IMR-90 (cell line): ENCODE data around the gene CDK6. TPM values are rescaled to one million over a fixed set of nuclear protein-coding genes. Genes with fewer than 3 reads are reported as not detected.

Source experiments
- ATAC-seq: fragments of 200-7000 bp; cut with Tn5 transposase; 2 replicates; pipeline ENCODE4 v1.9.1; 2020; ENCODE audit warnings: low read depth, mild to moderate bottlenecking, moderate library complexity
- BruUV-seq: library from RNA; stranded (reverse); fragments of 400-500 nt; replicated peaks from 2 replicates; lab custom pipeline; 2021; lab: Mats Ljungman, UMichigan
- CTCF ChIA-PET: fragments of 300-600 bp; formaldehyde crosslinking; extraction: SDS; loops from one replicate; lab custom pipeline; 2021; ENCODE audit warnings: antibody characterized with exemption; lab: Yijun Ruan, JAX
- POLR2A ChIA-PET: fragments of 300-600 bp; sonication (Branson Sonifier 250); formaldehyde crosslinking; loops from one replicate; lab custom pipeline; 2022; ENCODE audit warnings: antibody characterized with exemption; ENCODE audit not compliant: unreplicated experiment; lab: Charles Lee
- DNase-seq: peaks from one replicate; pipeline ENCODE4 v3.0.0; 2013
- H2AFZ ChIP-seq: replicated peaks from 2 replicates; pipeline ENCODE3; 2013; ENCODE audit warnings: low read length, mild to moderate bottlenecking; ENCODE audit not compliant: poor library complexity
- H2AK5ac ChIP-seq: 2 replicates; pipeline ENCODE4 v1.6.1; 2013; ENCODE audit warnings: low read depth, low read length, inconsistent platforms
- H2AK9ac ChIP-seq: replicated peaks from 2 replicates; pipeline ENCODE3; 2013; ENCODE audit warnings: mild to moderate bottlenecking, low read depth, low read length, moderate library complexity; ENCODE audit not compliant: poor library complexity
- H2BK120ac ChIP-seq: 2 replicates; pipeline ENCODE4 v1.6.1; 2013; ENCODE audit warnings: low read depth, low read length, inconsistent platforms
- H2BK15ac ChIP-seq: 3 replicates; pipeline ENCODE4 v1.6.1; 2013; ENCODE audit warnings: low read depth, low read length, inconsistent platforms
- H2BK20ac ChIP-seq: 2 replicates; pipeline ENCODE4 v1.6.1; 2013; ENCODE audit warnings: low read depth, mild to moderate bottlenecking, inconsistent platforms, low read length, moderate library complexity
- H2BK5ac ChIP-seq: 2 replicates; pipeline ENCODE4 v1.6.1; 2013; ENCODE audit warnings: mild to moderate bottlenecking, low read depth, low read length, inconsistent platforms; ENCODE audit not compliant: poor library complexity, severe bottlenecking
- H3K14ac ChIP-seq: replicated peaks from 2 replicates; pipeline ENCODE4 v1.6.1; 2013; ENCODE audit warnings: low read depth, low read length, inconsistent platforms
- H3K18ac ChIP-seq: 2 replicates; pipeline ENCODE4 v1.6.1; 2013; ENCODE audit warnings: low read depth, low read length, control low read depth
- H3K23ac ChIP-seq: 2 replicates; pipeline ENCODE4 v1.6.1; 2013; ENCODE audit warnings: low read depth, low read length, inconsistent platforms
- H3K27ac ChIP-seq: 2 replicates; pipeline ENCODE4 v1.5.1; 2013; ENCODE audit warnings: mild to moderate bottlenecking, control low read depth, low read length; ENCODE audit not compliant: insufficient read depth
- H3K27me3 ChIP-seq: 2 replicates; pipeline ENCODE4 v1.6.1; 2013; ENCODE audit warnings: low read length; ENCODE audit not compliant: control insufficient read depth, insufficient read depth
- H3K36me3 ChIP-seq: 2 replicates; pipeline ENCODE4 v1.6.1; 2013; ENCODE audit warnings: low read length, mixed read lengths; ENCODE audit not compliant: control insufficient read depth, insufficient read depth
- H3K4ac ChIP-seq: 2 replicates; pipeline ENCODE4 v1.6.1; 2013; ENCODE audit warnings: low read depth, low read length, inconsistent platforms
- H3K4me1 ChIP-seq: 2 replicates; pipeline ENCODE4 v1.6.1; 2013; ENCODE audit warnings: low read length, mixed read lengths; ENCODE audit not compliant: control insufficient read depth, insufficient read depth
- H3K4me2 ChIP-seq: 2 replicates; pipeline ENCODE4 v1.6.1; 2013; ENCODE audit warnings: low read depth, mild to moderate bottlenecking, control low read depth, low read length, moderate library complexity
- H3K4me3 ChIP-seq: 2 replicates; pipeline ENCODE4 v1.5.1; 2013; ENCODE audit warnings: low read depth, mild to moderate bottlenecking, control low read depth, low read length, moderate library complexity; ENCODE audit not compliant: insufficient read depth
- H3K56ac ChIP-seq: 2 replicates; pipeline ENCODE4 v1.6.1; 2013; ENCODE audit warnings: low read length, inconsistent platforms; ENCODE audit not compliant: insufficient read depth; ENCODE audit errors: extremely low read depth
- H3K79me1 ChIP-seq, 2 experiments: 2 replicates each; pipeline ENCODE4 v1.6.1; 2013; ENCODE audit warnings: low read length in 2 of 2, inconsistent platforms in 1 of 2, low read depth in 1 of 2
- H3K9ac ChIP-seq: 2 replicates; pipeline ENCODE4 v1.6.1; 2013; ENCODE audit warnings: low read depth, low read length, control low read depth
- H3K9me1 ChIP-seq: 2 replicates; pipeline ENCODE4 v1.6.1; 2013; ENCODE audit warnings: low read length, inconsistent platforms; ENCODE audit not compliant: insufficient read depth
- H3K9me3 ChIP-seq: 2 replicates; pipeline ENCODE4 v1.6.1; 2013; ENCODE audit warnings: low read length; ENCODE audit not compliant: control insufficient read depth, insufficient read depth
- H4K20me1 ChIP-seq: 2 replicates; pipeline ENCODE4 v1.6.1; 2013; ENCODE audit warnings: low read length, inconsistent platforms; ENCODE audit not compliant: insufficient read depth
- H4K5ac ChIP-seq: 2 replicates; pipeline ENCODE4 v1.6.1; 2013; ENCODE audit warnings: mild to moderate bottlenecking, low read depth, low read length, control low read depth
- H4K8ac ChIP-seq, 2 experiments: 2 replicates each; pipeline ENCODE4 v1.6.1; 2013; ENCODE audit warnings: low read depth in 2 of 2, low read length in 2 of 2, control low read depth in 1 of 2, inconsistent platforms in 1 of 2
- H4K91ac ChIP-seq: 2 replicates; pipeline ENCODE4 v1.6.1; 2013; ENCODE audit warnings: low read depth, low read length, inconsistent platforms; ENCODE audit not compliant: insufficient read depth
- BHLHE40 ChIP-seq: fragments of 150-350 bp; IDR thresholded peaks from 2 replicates; pipeline ENCODE4 v1.6.1; 2016; ENCODE audit warnings: mild to moderate bottlenecking, low read depth, low read length
- CEBPB ChIP-seq: IDR thresholded peaks from 2 replicates; pipeline ENCODE4 v1.6.1; 2012; ENCODE audit warnings: low read depth, low read length, improper control_type of control experiment
- CHD1 ChIP-seq: IDR thresholded peaks from 2 replicates; pipeline ENCODE4 v1.6.1; 2012; ENCODE audit warnings: low read depth, low read length, improper control_type of control experiment
- MAFK ChIP-seq: IDR thresholded peaks from 2 replicates; pipeline ENCODE4 v1.6.1; 2012; ENCODE audit warnings: low read depth, low read length, improper control_type of control experiment
- MAZ ChIP-seq: IDR thresholded peaks from 2 replicates; pipeline ENCODE4 v1.6.1; 2012; ENCODE audit warnings: low read depth, mild to moderate bottlenecking, low read length, improper control_type of control experiment, moderate library complexity, borderline replicate concordance
- POLR2A ChIP-seq: IDR thresholded peaks from 2 replicates; pipeline ENCODE4 v1.6.1; 2012; ENCODE audit warnings: mild to moderate bottlenecking, low read depth, low read length
- RAD21 ChIP-seq: IDR thresholded peaks from 2 replicates; pipeline ENCODE4 v1.6.1; 2012; ENCODE audit warnings: low read length, improper control_type of control experiment
- RCOR1 ChIP-seq: IDR thresholded peaks from 2 replicates; pipeline ENCODE4 v1.6.1; 2012; ENCODE audit warnings: mild to moderate bottlenecking, low read length, improper control_type of control experiment; ENCODE audit not compliant: insufficient replicate concordance
- RFX5 ChIP-seq: IDR thresholded peaks from 2 replicates; pipeline ENCODE4 v1.8.0; 2012; ENCODE audit warnings: low read depth, mild to moderate bottlenecking, low read length, moderate library complexity
- SMC3 ChIP-seq: fragments of 150-350 bp; IDR thresholded peaks from 2 replicates; pipeline ENCODE4 v1.6.1; 2016; ENCODE audit warnings: low read depth, mild to moderate bottlenecking, antibody characterized with exemption, low read length, moderate library complexity
- WGBS, 2 experiments: methylation state at CpG; one replicate each; pipeline versions ENCODE4 v1.1.5 to v1.1.7; 2013; ENCODE audit warnings: missing lambda C conversion rate in 2 of 2; ENCODE audit not compliant: insufficient read length in 1 of 2; ENCODE audit errors: extremely low coverage in 2 of 2; 5-methylcytosine and 5-hydroxymethylcytosine counted together
- dilution Hi-C: fragments of 300-500 bp; cut with HindIII; formaldehyde crosslinking; loops from one replicate; pipeline ENCODE4 v1.14.3; 2018; ENCODE audit warnings: low sequenced_read_pairs; ENCODE audit not compliant: unreplicated experiment
- in situ Hi-C: fragments of 300-500 bp; cut with MboI; formaldehyde crosslinking; loops from 3 replicates; pipeline ENCODE4 v1.14.3; 2019; ENCODE audit warnings: low sequenced_read_pairs, inconsistent platforms, mixed read lengths
- intact Hi-C: fragments of 100-400 bp; cut with micrococcal nuclease; formaldehyde crosslinking; loops from 2 replicates; pipeline ENCODE4 v1.10.0; 2022
- polyA plus RNA-seq, 3 experiments: library from polyadenylated mRNA; depleted of rRNA; stranded (reverse); fragments of >200 nt; gene quantifications; 2 replicates each; pipeline ENCODE4 v1.2.3, GENCODE V29; 2012; ENCODE audit warnings: low replicate concordance in 1 of 3
- total RNA-seq: library from RNA; depleted of rRNA; stranded (reverse); fragments of >200 nt; gene quantifications from 2 replicates; pipeline ENCODE4 v1.2.3, GENCODE V29; 2012
- TF ChIP-seq, protein P1 (sequence below): fragments of 150-350 bp; IDR thresholded peaks from 2 replicates; pipeline ENCODE4 v1.6.1; 2016; ENCODE audit warnings: low read depth, mild to moderate bottlenecking, low read length, moderate library complexity, borderline replicate concordance

CDK6 gene
- total and polyA plus RNA-seq, 2 of the 4 experiments (the other 2 are of a cell fraction), result 21.5 to 195 TPM

DNA sequence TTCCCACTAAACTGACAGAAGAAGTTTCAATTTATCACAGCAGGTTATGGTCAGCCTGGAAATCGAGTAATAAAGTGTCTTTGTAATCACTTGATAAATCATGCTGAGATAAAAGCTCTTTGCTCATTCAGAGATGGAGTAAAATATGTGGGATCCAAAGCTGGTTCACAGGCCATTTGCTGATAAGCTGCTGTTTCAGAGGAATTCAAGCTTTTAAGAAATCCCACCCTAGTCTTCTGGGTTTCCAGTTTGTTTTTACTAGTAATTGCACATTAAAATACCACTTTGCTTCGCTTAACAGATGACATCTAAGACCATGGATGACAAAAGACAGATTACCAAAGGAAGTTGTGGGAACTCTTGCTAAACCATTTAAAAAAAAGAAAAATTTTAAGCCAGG, 37.4 kb upstream of the CDK6 start:
- ATAC-seq (no peak), DNase-seq (no peak)
- in situ Hi-C loops (no loop called here), intact Hi-C loops (no loop called here), dilution Hi-C loops (no loop called here)
- no peaks in the 10 kb centered on the region for H3K27me3 ChIP-seq
- POLR2A ChIA-PET, result no interaction called here
- H3K9ac ChIP-seq, result no peak overlapping the region
- TF ChIP-seq CEBPB, result no peak
- TF ChIP-seq CHD1, result no peak
- TF ChIP-seq MAFK, result no peak
- TF ChIP-seq MAZ, result no peak
- TF ChIP-seq SMC3, result no peak
- TF ChIP-seq RCOR1, result no peak
- TF ChIP-seq RFX5, result no peak
- no peak for TF ChIP-seq RAD21
- no peak for TF ChIP-seq POLR2A
- TF ChIP-seq, protein P1, sequence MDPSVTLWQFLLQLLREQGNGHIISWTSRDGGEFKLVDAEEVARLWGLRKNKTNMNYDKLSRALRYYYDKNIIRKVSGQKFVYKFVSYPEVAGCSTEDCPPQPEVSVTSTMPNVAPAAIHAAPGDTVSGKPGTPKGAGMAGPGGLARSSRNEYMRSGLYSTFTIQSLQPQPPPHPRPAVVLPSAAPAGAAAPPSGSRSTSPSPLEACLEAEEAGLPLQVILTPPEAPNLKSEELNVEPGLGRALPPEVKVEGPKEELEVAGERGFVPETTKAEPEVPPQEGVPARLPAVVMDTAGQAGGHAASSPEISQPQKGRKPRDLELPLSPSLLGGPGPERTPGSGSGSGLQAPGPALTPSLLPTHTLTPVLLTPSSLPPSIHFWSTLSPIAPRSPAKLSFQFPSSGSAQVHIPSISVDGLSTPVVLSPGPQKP, result no peak
- TF ChIP-seq BHLHE40, result no peak
- H3K18ac ChIP-seq, result no peak overlapping the region
- no peak overlapping the region for H4K8ac ChIP-seq
- no peak overlapping the region for H2BK5ac ChIP-seq
- no peak overlapping the region for H3K14ac ChIP-seq
- WGBS, 2 experiments, result no CpG with 5 or more reads among the region's 2 CpGs
- no peak overlapping the region for H3K4me3 ChIP-seq
- H2AK9ac ChIP-seq, result no peak overlapping the region
- peaks cover 5% of the 10 kb centered on the region for H3K9me3 ChIP-seq
- CTCF ChIA-PET, result interaction anchor here (0.6 to 1.1 kb wide), 2 partner anchors 132 to 410 kb away, joined by 3 to 4 read pairs; no protein-coding TSS in a partner anchor
- no peak overlapping the region for H2BK20ac ChIP-seq
- peaks cover 2% of the 10 kb centered on the region; the same call in 1 of the 2 replicates for H3K4me1 ChIP-seq
- no peak overlapping the region for H2AK5ac ChIP-seq
- H3K27ac ChIP-seq, result no peak overlapping the region
- H4K91ac ChIP-seq, result no peak overlapping the region
- BruUV-seq, result no TSS peak
- no peak overlapping the region for H4K5ac ChIP-seq
- no peaks in the 10 kb centered on the region for H3K36me3 ChIP-seq
- peaks cover 7% of the 10 kb centered on the region; the same call in 1 of the 2 replicates for H3K9me1 ChIP-seq
- H3K4ac ChIP-seq, result no peak overlapping the region
- H4K20me1 ChIP-seq, result no peaks in the 10 kb centered on the region
- H2BK120ac ChIP-seq, result no peak overlapping the region
- H3K23ac ChIP-seq, result no peak overlapping the region
- no peak overlapping the region for H2AFZ ChIP-seq
- H2BK15ac ChIP-seq, result no peak overlapping the region
- H3K4me2 ChIP-seq, result no peak overlapping the region
- peaks cover 0 to 5% of the 10 kb centered on the region in 2 experiments; a peak in 1 of 4 replicates for H3K79me1 ChIP-seq
- no peak overlapping the region for H3K56ac ChIP-seq
